OCI-LY7 (cell line): ENCODE data around the gene FCSK. TPM values are rescaled to one million over a fixed set of nuclear protein-coding genes. Genes with fewer than 3 reads are reported as not detected.

ENCODE experiments used
- BruUV-seq: library from RNA; stranded (reverse); fragments of 400-500 nt; replicated peaks from 2 replicates; lab custom pipeline; 2021; lab: Mats Ljungman, UMichigan
- CTCF ChIA-PET: fragments of 300-600 bp; sonication (Branson Sonifier 250); formaldehyde crosslinking; loops from one replicate; lab custom pipeline; 2022; ENCODE audit warnings: antibody characterized with exemption; ENCODE audit not compliant: unreplicated experiment; lab: Charles Lee
- POLR2A ChIA-PET: fragments of 300-600 bp; sonication (Branson Sonifier 250); formaldehyde crosslinking; loops from one replicate; lab custom pipeline; 2022; ENCODE audit warnings: antibody characterized with exemption; lab: Charles Lee
- DNase-seq: peaks from one replicate; pipeline ENCODE4 v3.0.0-alpha.2; 2015; ENCODE audit warnings: low spot score
- H2AFZ ChIP-seq: fragments of 200-600 bp; sonication (generic), shearing (Covaris generic); 2 replicates; pipeline ENCODE4 v1.6.1; 2014; ENCODE audit warnings: mild to moderate bottlenecking, antibody characterized with exemption, low read length, moderate library complexity
- H3K27ac ChIP-seq: fragments of 200-600 bp; sonication (generic); 2 replicates; pipeline ENCODE4 v1.5.1; 2014; ENCODE audit warnings: mixed run types, low read depth, mild to moderate bottlenecking, moderate library complexity, low read length, inconsistent platforms; ENCODE audit not compliant: poor library complexity, severe bottlenecking
- H3K36me3 ChIP-seq: fragments of 200-600 bp; sonication (generic); 2 replicates; pipeline ENCODE4 v1.6.1; 2014; ENCODE audit warnings: mild to moderate bottlenecking, antibody characterized with exemption, low read length, moderate library complexity, mixed read lengths; ENCODE audit not compliant: insufficient read depth
- H3K4me1 ChIP-seq: fragments of 200-600 bp; sonication (generic); 2 replicates; pipeline ENCODE4 v1.5.1; 2014; ENCODE audit warnings: mild to moderate bottlenecking, low read length; ENCODE audit not compliant: insufficient read depth, poor library complexity, severe bottlenecking
- H3K4me2 ChIP-seq: fragments of 200-600 bp; sonication (generic); 2 replicates; pipeline ENCODE4 v1.6.1; 2014; ENCODE audit warnings: mild to moderate bottlenecking, low read length
- H3K4me3 ChIP-seq: fragments of 200-600 bp; sonication (generic); 2 replicates; pipeline ENCODE4 v1.5.1; 2014; ENCODE audit warnings: mild to moderate bottlenecking, low read depth, low read length; ENCODE audit not compliant: poor library complexity, severe bottlenecking
- H3K79me2 ChIP-seq: fragments of 200-600 bp; sonication (generic); 2 replicates; pipeline ENCODE4 v1.6.1; 2016; ENCODE audit warnings: low read depth, mild to moderate bottlenecking, low read length, moderate library complexity, mixed read lengths; ENCODE audit not compliant: insufficient read depth
- H3K9me2 ChIP-seq: fragments of 200-600 bp; sonication (generic); 2 replicates; pipeline ENCODE4 v1.6.1; 2016; ENCODE audit warnings: mild to moderate bottlenecking, low read length, mixed read lengths; ENCODE audit not compliant: insufficient read depth
- H3K9me3 ChIP-seq: fragments of 200-600 bp; sonication (generic); 2 replicates; pipeline ENCODE4 v1.6.1; 2014; ENCODE audit warnings: mild to moderate bottlenecking, mixed run types, low read length, mixed read lengths
- H4K20me1 ChIP-seq: fragments of 200-600 bp; sonication (generic); 2 replicates; pipeline ENCODE4 v1.6.1; 2014; ENCODE audit warnings: mild to moderate bottlenecking, antibody characterized with exemption, low read length, moderate library complexity, mixed read lengths; ENCODE audit not compliant: insufficient read depth
- EZH2phosphoT487 ChIP-seq: fragments of 200-600 bp; sonication (generic); IDR thresholded peaks from 2 replicates; pipeline ENCODE4 v1.6.1; 2018; ENCODE audit warnings: low read depth, borderline replicate concordance, mild to moderate bottlenecking, mixed run types, antibody characterized with exemption, low read length, moderate library complexity, mixed read lengths
- intact Hi-C: fragments of 100-400 bp; cut with micrococcal nuclease; formaldehyde crosslinking; loops from one replicate; pipeline ENCODE4 v1.10.0; 2022; ENCODE audit not compliant: unreplicated experiment
- total RNA-seq, 2 experiments: library from RNA; depleted of rRNA in 1 of 2; stranded (reverse); fragments of >200 nt in 1 of 2; shearing (Covaris generic) in 1 of 2; gene quantifications; 2 replicates each; pipeline ENCODE4 v1.2.3, GENCODE V29; 2014 to 2022
- TF ChIP-seq, protein P1 (sequence below): fragments of 200-600 bp; sonication (generic); conservative IDR thresholded peaks from 2 replicates; pipeline ENCODE4 v1.5.1; 2014; ENCODE audit warnings: mild to moderate bottlenecking, antibody characterized with exemption, low read length, moderate library complexity, mixed read lengths

FCSK gene
- total RNA-seq, 2 experiments from 2014 or later, result 6.8 to 14.3 TPM

DNA sequence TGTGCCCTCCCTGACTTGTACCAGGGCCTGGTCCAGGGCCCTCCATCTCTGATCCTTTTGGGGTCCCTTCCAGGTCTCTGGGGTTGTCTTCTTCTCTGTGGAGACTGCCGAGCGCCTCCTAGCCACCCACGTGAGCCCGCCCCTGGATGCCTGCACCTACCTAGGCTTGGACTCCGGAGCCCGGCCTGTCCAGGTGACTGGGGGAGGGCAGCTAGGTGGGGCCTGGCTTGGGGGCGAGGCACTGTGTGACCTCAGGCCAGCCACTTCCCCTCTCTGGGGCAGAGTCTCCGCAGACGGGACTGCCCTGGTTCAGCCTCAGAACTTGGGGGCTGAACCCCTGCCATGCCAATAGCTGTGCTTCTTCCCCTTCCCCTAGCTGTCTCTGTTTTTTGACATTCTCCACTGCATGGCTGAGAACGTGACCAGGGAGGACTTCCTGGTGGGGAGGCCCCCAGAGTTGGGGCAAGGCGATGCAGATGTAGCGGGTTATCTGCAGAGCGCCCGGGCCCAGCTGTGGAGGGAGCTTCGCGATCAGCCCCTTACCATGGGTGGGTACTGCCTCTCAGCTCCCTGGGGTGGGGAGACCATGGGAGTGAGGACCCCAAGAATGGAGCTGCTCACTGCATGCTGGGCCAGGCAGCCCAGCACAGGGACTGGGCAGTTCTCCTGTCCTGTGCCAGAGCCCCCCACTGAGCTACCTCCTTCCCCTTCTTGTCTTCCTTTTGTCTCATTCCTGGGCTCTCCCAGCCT is 14.6 kb downstream of the FCSK start:
- Histone ChIP-seq H4K20me1 (no peaks in the 10 kb centered on the region), H3K4me1 (peaks cover 14% of the 10 kb centered on the region), H2AFZ (no peak overlapping the region), H3K79me2 (no peaks in the 10 kb centered on the region), H3K4me2 (no peak overlapping the region), H3K9me2 (no peaks in the 10 kb centered on the region), H3K9me3 (no peaks in the 10 kb centered on the region), H3K36me3 (no peaks in the 10 kb centered on the region), H3K27ac (no peak overlapping the region), H3K4me3 (no peak overlapping the region)
- ChIA-PET POLR2A (interaction anchor here (0.8 kb wide), 1 partner anchor 13 kb away, joined by 3 read pairs; no protein-coding TSS in a partner anchor), CTCF (no interaction called here)
- intact Hi-C loops, result no loop called here
- DNase-seq, result no peak
- TF ChIP-seq EZH2phosphoT487, result no peak
- TF ChIP-seq, protein P1, sequence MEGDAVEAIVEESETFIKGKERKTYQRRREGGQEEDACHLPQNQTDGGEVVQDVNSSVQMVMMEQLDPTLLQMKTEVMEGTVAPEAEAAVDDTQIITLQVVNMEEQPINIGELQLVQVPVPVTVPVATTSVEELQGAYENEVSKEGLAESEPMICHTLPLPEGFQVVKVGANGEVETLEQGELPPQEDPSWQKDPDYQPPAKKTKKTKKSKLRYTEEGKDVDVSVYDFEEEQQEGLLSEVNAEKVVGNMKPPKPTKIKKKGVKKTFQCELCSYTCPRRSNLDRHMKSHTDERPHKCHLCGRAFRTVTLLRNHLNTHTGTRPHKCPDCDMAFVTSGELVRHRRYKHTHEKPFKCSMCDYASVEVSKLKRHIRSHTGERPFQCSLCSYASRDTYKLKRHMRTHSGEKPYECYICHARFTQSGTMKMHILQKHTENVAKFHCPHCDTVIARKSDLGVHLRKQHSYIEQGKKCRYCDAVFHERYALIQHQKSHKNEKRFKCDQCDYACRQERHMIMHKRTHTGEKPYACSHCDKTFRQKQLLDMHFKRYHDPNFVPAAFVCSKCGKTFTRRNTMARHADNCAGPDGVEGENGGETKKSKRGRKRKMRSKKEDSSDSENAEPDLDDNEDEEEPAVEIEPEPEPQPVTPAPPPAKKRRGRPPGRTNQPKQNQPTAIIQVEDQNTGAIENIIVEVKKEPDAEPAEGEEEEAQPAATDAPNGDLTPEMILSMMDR, result no peak
- no TSS peak for BruUV-seq

DNA sequence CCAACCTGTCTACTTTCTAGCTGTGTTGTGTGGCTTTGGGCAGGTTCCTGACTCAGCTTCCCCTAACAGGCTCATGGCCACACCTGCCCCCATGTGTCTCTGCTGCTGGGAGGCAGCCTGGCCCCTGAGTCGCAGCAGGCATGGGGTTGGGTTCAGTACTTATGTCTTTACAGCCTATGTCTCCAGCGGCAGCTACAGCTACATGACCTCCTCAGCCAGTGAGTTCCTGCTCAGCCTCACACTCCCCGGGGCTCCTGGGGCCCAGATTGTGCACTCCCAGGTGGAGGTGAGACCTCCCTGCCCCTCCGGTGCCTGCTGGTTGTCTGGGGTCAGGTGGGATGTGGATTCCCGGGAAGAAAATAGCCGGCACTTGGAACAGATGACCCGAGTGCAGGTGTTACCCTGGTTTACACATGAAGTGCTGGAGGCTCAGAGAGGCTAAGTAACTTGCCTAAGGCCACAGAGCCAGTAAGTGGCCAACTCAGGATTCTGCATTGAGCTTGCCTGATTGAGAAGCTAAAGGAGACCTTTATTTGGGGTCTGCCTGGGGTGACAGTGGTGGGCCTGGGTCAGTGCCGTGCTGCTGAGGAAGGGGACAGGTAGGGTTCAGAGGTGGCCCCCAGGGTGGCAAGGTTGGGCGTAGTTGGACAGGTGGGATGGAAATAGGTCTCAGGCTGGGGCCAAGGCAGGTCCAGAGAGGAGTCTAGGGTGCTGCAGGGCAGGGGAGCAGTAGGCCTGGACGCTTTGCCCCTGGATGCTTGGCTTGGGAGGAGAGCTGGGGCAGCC is 15.9 kb downstream of the FCSK start:
- CTCF ChIA-PET, result no interaction called here
- no peak overlapping the region for H3K4me3 ChIP-seq
- H3K36me3 ChIP-seq, result no peaks in the 10 kb centered on the region
- no peaks in the 10 kb centered on the region for H4K20me1 ChIP-seq
- no peaks in the 10 kb centered on the region for H3K9me2 ChIP-seq
- BruUV-seq, result no TSS peak
- no peak overlapping the region for H3K27ac ChIP-seq
- no peak overlapping the region for H3K4me2 ChIP-seq
- H3K4me1 ChIP-seq, result peaks cover under 1% of the 10 kb centered on the region
- H2AFZ ChIP-seq, result no peak overlapping the region
- POLR2A ChIA-PET, result no interaction called here
- no peaks in the 10 kb centered on the region for H3K9me3 ChIP-seq
- TF ChIP-seq EZH2phosphoT487, result no peak
- TF ChIP-seq, protein P1, result no peak
- intact Hi-C loops, result loop anchor here (5.0 kb wide), 1 partner anchor 88 kb away; no protein-coding TSS in a partner anchor
- H3K79me2 ChIP-seq, result no peaks in the 10 kb centered on the region
- no peak for DNase-seq

- ChIA-PET CTCF (no interaction called here), POLR2A (no interaction called here)
- no peak overlapping the region for H3K27ac ChIP-seq
- H4K20me1 ChIP-seq, result no peaks in the 10 kb centered on the region
- no peak overlapping the region for H2AFZ ChIP-seq
- no peak for TF ChIP-seq EZH2phosphoT487
- TF ChIP-seq, protein P1, result 0 out of 2 replicates have a peak, but pooled peaks have one; percentile 27
- H3K9me3 ChIP-seq, result no peaks in the 10 kb centered on the region
- DNase-seq, result no peak
- intact Hi-C loops, result loop anchor here (5.0 kb wide), 1 partner anchor 89 kb away; no protein-coding TSS in a partner anchor
- no peaks in the 10 kb centered on the region for H3K36me3 ChIP-seq
- no peaks in the 10 kb centered on the region for H3K4me1 ChIP-seq
- H3K4me2 ChIP-seq, result no peak overlapping the region
- BruUV-seq, result no TSS peak
- no peak overlapping the region for H3K4me3 ChIP-seq
- no peaks in the 10 kb centered on the region for H3K79me2 ChIP-seq
- H3K9me2 ChIP-seq, result no peaks in the 10 kb centered on the region
Measured at GRCh38 chr16:70470927-70471341, 16.5 kb downstream of the FCSK start.
